H7 (cell line): Measurements from ENCODE around the gene TCF7L1. TPM values are rescaled to one million over a fixed set of nuclear protein-coding genes. Genes with fewer than 3 reads are reported as not detected.
"Not testable (repeated sequence)": the region's sequence is repeated elsewhere in the genome, so short reads cannot be mapped to it uniquely, and the experiment has no call there.

Experiments used
- DNase-seq: peaks from one replicate; pipeline ENCODE4 v3.0.0; 2012
- H3K27me3 ChIP-seq: 2 replicates; pipeline ENCODE4 v1.6.0; 2011; ENCODE audit warnings: mild to moderate bottlenecking, low read length; ENCODE audit not compliant: control insufficient read depth, insufficient read depth
- H3K36me3 ChIP-seq: replicated peaks from 2 replicates; pipeline ENCODE4 v1.5.1; 2011; ENCODE audit warnings: low read length; ENCODE audit not compliant: control insufficient read depth, insufficient read depth
- H3K4me3 ChIP-seq: 2 replicates; pipeline ENCODE4 v1.5.1; 2011; ENCODE audit warnings: low read depth, mild to moderate bottlenecking, control low read depth, low read length, moderate library complexity; ENCODE audit not compliant: insufficient read depth
- total RNA-seq: library from RNA; depleted of rRNA; stranded (reverse); fragments of >200 nt; shearing (Covaris generic); gene quantifications from 2 replicates; pipeline ENCODE4 v1.2.3, GENCODE V29; 2014

Gene TCF7L1
- total RNA-seq, 1 experiment from 2014 or later = 9.9 TPM

- DNase-seq = no peak
- H3K27me3 ChIP-seq = peaks cover 11% of the 10 kb centered on the region
- no peak overlapping the region for H3K4me3 ChIP-seq
- no peaks in the 10 kb centered on the region for H3K36me3 ChIP-seq
Observed at GRCh38 chr2:85114586-85115330, 18.4 kb upstream of the TCF7L1 start.

DNA sequence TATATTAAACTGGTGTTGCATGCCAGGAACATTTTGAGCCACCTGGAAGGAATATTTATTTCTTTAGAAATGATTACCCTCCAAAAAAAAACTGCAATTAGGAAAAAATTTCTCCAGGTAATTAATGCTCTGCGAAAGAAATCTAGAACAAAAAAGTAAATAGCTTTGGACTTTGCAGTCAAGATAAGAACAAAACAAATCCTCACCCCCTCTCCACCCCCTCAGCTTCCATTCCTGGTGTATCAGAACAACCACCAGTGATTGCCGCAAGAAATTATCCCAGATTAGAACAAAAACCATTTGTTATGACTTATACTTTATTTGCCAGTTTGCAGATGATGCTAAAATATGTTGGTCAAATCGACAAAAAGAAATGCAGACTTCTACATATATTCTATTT, 17.0 kb upstream of the TCF7L1 start:
- Histone ChIP-seq H3K4me3 (no peak overlapping the region), H3K27me3 (peaks cover 11% of the 10 kb centered on the region), H3K36me3 (no peaks in the 10 kb centered on the region)
- DNase-seq = no peak

DNA sequence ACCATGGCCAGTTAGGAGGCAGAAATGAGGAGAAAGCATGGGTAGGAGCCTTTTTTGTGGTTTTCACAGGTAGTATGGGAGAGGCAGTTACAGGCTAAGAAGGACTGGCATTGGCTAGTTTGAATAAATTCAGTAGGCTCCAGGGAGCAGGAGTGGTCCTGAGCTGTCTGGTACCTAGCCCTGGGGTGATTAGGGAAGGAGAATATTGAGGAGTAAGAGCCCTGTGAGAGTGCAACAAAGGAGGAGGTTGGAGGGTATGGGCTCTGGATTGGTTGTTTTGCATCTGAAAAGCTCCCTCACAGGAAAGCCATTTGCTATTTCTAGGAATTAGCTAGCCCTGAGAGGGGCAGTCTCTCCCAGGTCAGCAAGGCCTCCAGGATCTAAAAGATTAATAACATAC, 13.3 kb upstream of the TCF7L1 start:
- H3K36me3 ChIP-seq = no peaks in the 10 kb centered on the region
- H3K27me3 ChIP-seq = peaks cover 9% of the 10 kb centered on the region
- peak; percentile 80 for DNase-seq
- H3K4me3 ChIP-seq = no peak overlapping the region

DNA sequence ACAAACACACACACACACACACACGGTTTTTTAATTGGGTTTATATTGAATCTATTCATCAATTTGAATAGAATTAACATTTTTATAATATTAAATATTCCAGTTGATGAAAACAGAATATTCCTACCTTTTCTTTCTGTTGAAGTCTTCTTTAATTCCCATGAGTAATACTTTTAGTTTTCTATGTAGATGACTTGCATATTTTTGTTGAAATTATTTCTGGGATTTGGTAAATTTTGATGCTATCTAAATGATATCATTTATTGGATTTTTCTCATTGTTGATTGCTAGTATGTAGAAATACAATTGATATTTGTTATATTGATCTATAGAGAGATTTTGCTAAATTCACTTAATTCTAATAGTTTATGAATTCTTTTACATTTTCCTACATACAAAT, 12.8 kb upstream of the TCF7L1 start:
- H3K27me3 ChIP-seq = peaks cover 9% of the 10 kb centered on the region; the same call in 1 of the 2 replicates
- H3K4me3 ChIP-seq = no peak overlapping the region
- DNase-seq = no peak
- no peaks in the 10 kb centered on the region for H3K36me3 ChIP-seq

DNA sequence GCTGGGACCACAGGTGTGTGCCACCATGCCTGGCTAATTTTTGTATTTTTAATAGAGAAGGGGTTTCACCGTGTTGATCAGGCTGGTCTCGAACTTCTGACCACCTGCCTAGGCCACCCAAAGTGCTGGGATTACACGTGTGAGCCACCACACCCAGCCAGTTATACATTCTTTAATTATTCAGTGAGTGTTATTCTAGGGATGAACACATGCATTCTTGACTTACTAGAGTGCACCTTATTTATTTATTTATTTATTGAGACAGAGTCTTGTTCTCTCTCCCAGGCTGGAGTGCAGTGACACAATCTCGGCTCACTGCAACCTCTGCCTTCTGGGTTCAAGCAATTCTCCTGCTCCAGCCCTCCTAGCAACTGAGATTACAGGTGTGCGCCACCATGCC, 6.7 kb upstream of the TCF7L1 start:
- not testable (repeated sequence) for H3K36me3 ChIP-seq, H3K27me3 ChIP-seq, H3K4me3 ChIP-seq, DNase-seq

DNA sequence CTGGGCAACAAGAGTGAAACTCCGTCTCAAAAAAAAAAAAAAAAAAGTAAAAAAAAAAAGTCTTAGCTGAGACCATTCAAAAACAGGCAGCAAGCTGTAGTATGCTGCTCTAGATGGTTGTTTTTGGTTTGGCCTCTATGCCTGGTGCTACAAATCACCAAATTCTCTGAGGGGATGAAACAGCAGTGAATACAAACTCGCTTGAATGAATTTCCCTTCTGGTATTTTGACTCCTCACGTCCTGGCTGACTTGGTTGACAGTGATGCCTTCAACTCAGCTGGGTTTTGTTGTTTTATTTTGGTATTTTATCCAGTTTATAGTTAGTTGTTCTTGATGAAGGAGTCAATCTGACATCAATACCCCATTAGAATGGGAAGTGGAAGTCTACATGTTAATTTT, 3.3 kb upstream of the TCF7L1 start:
- no peak for DNase-seq
- Histone ChIP-seq H3K27me3 (no peaks in the 10 kb centered on the region), H3K4me3 (no peak overlapping the region), H3K36me3 (no peaks in the 10 kb centered on the region)

DNA sequence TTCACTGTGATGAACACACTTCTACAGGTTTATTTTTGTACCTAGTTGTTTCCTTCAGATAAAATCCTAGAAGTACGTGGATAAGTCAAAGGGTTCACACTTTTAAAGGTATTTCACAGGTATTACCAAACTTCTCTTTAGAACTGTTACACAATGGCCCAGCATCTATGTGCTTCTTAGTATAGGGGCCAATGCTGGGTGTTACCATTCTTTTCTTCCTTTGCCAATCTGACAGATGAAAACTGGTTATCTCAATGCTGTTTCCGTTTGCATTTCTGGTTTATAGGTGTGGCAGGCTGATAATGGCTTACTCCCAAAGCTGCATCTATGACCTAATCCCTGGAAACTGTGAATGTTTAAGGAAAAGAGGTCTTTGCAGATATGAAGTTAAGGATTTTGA, 2.8 kb upstream of the TCF7L1 start:
- Histone ChIP-seq H3K4me3 (no peak overlapping the region), H3K27me3 (no peaks in the 10 kb centered on the region)
- DNase-seq = no peak

DNA sequence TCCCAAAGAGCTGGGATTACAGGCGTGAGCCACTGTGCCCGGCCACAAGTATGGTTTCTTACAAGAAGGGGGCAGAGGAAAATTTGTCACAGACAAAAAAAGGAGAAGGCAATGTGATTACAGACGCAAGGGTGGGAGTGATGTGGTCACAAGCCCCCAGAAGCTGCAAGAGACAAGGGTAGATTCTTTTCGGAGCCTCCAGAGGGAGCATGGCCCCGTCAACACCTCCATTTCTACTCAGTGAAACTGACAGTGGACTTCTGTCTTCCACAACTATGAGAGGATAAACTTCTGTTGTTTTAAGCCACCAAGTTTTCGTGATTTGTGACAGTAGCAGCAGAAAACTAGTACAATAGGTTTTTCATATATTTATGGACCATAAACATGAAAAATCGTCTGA, 2.1 kb upstream of the TCF7L1 start:
- peak; percentile 65 for DNase-seq
- Histone ChIP-seq H3K27me3 (no peaks in the 10 kb centered on the region), H3K4me3 (no peak overlapping the region), H3K36me3 (0 out of 2 replicates have a peak, but pooled peaks cover under 1% of the 10 kb centered on the region)

More for the DNA sequence above, 2.8 kb upstream of the TCF7L1 start:
- no peaks in the 10 kb centered on the region for H3K36me3 ChIP-seq

- peak; percentile 50 for DNase-seq
- Histone ChIP-seq H3K27me3 (no peaks in the 10 kb centered on the region), H3K4me3 (peak overlapping the region; percentile 100), H3K36me3 (peaks cover 4% of the 10 kb centered on the region)
Observed at GRCh38 chr2:85132397-85132796, 795 bp upstream of the TCF7L1 start.

DNA sequence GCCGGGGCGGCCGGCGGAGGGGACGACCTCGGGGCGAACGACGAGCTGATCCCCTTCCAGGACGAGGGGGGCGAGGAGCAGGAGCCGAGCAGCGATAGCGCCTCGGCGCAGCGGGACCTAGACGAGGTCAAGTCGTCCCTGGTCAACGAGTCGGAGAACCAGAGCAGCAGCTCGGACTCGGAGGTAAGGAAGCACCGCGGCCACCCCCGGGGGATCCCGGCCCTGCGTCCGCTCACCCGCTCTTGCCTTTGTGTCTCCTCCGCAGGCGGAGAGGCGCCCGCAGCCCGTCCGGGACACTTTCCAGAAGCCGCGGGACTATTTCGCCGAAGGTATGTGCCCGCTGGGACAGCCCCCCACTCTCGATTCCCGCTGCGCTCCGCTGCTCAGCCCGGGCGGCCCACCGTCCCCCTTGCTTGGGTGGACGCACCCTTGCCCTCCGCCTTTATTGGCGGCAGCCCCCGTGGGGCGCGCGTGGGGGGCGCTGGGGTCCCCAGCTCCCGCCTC, 611 bp downstream of the TCF7L1 start:
- peak overlapping the region; percentile 100 for H3K4me3 ChIP-seq
- peaks cover 8% of the 10 kb centered on the region for H3K36me3 ChIP-seq
- DNase-seq = peak; percentile 81
- no peaks in the 10 kb centered on the region for H3K27me3 ChIP-seq

GRCh38 chr2:85134255-85134895, 1.2 kb downstream of the TCF7L1 start:
- peak; percentile 84 for DNase-seq
- Histone ChIP-seq H3K36me3 (peaks cover 8% of the 10 kb centered on the region), H3K4me3 (peak overlapping the region; percentile 100), H3K27me3 (no peaks in the 10 kb centered on the region)

- Histone ChIP-seq H3K36me3 (peaks cover 8% of the 10 kb centered on the region), H3K4me3 (peak overlapping the region; percentile 100), H3K27me3 (no peaks in the 10 kb centered on the region)
- DNase-seq = peak; percentile 88
Observed at GRCh38 chr2:85134896-85135659, 1.9 kb downstream of the TCF7L1 start.

DNA sequence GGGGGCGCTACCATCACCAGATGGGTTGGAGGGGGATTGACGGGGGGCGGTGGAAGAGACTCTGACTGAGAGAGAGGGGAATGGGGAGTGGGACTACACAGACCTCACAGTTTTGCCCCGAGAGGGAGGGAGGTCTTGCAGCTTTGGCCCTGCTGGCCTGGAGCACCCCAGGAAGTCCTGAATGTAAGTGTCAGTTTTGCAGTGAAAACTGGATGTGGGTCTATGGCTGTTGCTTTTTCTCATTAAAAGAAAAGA, 2.4 kb downstream of the TCF7L1 start:
- H3K4me3 ChIP-seq = peak overlapping the region; percentile 100
- DNase-seq = peak; percentile 47
- H3K27me3 ChIP-seq = no peaks in the 10 kb centered on the region
- peaks cover 8% of the 10 kb centered on the region for H3K36me3 ChIP-seq

DNA sequence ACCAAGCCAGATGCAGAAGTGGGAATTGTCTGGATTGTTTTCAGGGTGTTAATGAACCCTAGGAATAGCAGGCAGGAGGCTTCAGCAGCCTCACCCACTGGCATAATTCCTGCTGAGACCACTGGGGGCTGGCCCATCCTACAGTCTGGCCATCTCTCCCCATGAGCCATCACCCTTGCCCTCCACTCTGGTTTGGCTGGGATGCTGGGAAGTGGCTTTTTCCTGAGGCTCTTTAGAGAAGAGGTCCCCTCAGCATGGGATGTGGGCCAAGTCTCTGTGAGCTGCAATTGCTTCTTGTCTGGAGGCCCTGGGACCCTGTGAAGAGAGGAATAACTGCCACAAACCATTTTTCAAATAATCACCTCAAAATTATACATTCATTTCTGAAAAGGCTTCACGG, 4.0 kb downstream of the TCF7L1 start:
- Histone ChIP-seq H3K36me3 (peaks cover 21% of the 10 kb centered on the region), H3K27me3 (no peaks in the 10 kb centered on the region), H3K4me3 (no peak overlapping the region)
- DNase-seq = no peak
